NB4 (cell line): ENCODE measurements around the gene FZD1.

Experiments used
- DNase-seq: peaks from one replicate; pipeline ENCODE4 v3.0.0; 2010; ENCODE audit warnings: low read depth
- H3K4me3 ChIP-seq: one replicate; pipeline ENCODE4 v1.5.1; 2011; ENCODE audit warnings: mild to moderate bottlenecking, low read depth, low read length, moderate library complexity
- CTCF ChIP-seq: IDR thresholded peaks from one replicate; pipeline ENCODE4 v1.5.1; 2012; ENCODE audit warnings: low read depth, low read length
- MAX ChIP-seq: IDR thresholded peaks from 2 replicates; pipeline ENCODE4 v1.6.1; 2011; ENCODE audit warnings: low read depth, low read length
- MYC ChIP-seq: IDR thresholded peaks from 2 replicates; pipeline ENCODE4 v1.6.1; 2011; ENCODE audit warnings: low read depth, low read length
- POLR2A ChIP-seq: IDR thresholded peaks from 2 replicates; pipeline ENCODE4 v1.6.1; 2011; ENCODE audit warnings: mild to moderate bottlenecking; ENCODE audit not compliant: insufficient read length; ENCODE audit errors: extremely low read depth

The FZD1 gene

DNA sequence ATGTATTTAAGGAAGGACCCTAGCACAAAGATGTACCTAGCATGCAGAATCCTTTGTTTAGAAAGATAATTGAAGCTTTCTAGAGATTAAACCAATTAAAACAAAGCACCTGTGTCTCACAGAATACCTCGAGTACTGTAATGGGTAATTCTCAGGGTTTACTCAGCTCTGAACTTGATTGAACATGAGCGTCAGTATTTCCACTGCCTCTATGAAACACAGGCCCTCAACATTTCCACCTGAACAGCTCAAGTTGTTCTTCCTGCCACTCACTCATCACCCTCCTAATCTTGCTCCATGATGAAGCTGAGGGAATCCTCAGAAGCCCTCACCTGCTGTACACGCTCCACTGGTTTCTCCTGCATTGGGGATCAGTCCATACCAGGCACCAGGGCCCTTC, 33.7 kb upstream of the FZD1 start:
- TF ChIP-seq CTCF: no peak
- no peak for TF ChIP-seq MYC
- no peak for TF ChIP-seq POLR2A
- TF ChIP-seq MAX: no peak
- no peak for DNase-seq

DNA sequence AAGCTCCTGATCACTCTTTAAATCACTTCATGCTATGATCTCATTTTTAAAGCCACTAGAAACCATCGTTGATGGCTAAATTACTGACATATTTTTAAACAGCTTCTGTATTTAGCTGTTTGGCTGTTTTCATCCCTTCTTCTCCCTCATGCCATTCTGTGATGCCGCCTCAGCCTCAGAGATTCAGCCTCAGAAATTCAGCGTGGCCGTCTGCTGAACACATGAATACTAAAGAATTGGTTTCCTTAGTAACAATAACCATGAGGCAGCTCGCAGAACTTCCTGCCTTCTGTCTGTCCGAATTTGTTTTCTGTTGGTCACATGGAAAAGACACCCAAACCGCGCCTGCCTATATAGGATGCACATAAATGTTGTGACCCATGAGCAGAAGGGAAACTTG, 31.0 kb upstream of the FZD1 start:
- no peak overlapping the region for H3K4me3 ChIP-seq
- no peak for TF ChIP-seq CTCF
- no peak for TF ChIP-seq POLR2A
- no peak for TF ChIP-seq MYC
- TF ChIP-seq MAX: no peak
- DNase-seq: no peak

More for the DNA sequence above, 33.7 kb upstream of the FZD1 start:
- H3K4me3 ChIP-seq: no peak overlapping the region

DNA sequence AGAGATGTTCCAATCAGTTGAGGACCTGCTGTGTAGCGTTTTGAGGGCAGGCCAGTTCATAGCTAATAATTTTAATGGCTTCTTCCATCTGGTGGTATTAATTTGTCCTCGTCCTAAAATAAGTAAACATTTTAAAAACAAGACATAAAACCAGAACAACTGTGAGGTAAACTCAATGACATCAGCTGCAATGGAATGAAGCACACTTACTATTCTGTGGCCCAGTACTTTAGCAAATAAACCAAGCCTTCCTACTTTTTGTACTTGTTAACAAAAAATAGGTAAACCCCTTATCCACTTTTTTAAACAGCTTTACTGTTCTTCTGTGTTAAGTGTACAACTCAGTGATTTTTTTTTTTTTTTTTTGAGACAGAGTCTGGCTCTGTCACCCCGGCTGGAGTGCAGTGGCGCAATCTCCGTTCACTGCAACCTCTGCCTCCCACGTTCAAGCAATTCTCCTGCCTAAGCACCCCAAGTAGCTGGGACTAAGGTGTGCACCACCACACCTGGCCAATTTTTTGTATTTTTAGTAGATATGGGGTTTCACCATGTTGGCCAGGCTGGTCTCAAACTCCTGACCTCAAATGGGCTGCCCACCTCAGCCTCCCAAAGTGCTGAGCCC, 28.9 kb upstream of the FZD1 start:
- DNase-seq: no peak
- TF ChIP-seq CTCF: no peak
- TF ChIP-seq MYC: no peak
- no peak for TF ChIP-seq POLR2A
- H3K4me3 ChIP-seq: no peak overlapping the region

GRCh38 chr7:91239171-91239604, 25.0 kb upstream of the FZD1 start:
- DNase-seq: peak; percentile 77
- H3K4me3 ChIP-seq: no peak overlapping the region
- TF ChIP-seq CTCF: no peak
- no peak for TF ChIP-seq MYC
- TF ChIP-seq POLR2A: no peak
- no peak for TF ChIP-seq MAX

- no peak overlapping the region for H3K4me3 ChIP-seq
- DNase-seq: no peak
- no peak for TF ChIP-seq MAX
- no peak for TF ChIP-seq POLR2A
- no peak for TF ChIP-seq MYC
- TF ChIP-seq CTCF: no peak
These were observed 24.5 kb upstream of the FZD1 start for GRCh38 chr7:91239772-91240171.

GRCh38 chr7:91240376-91240941, 23.8 kb upstream of the FZD1 start:
- DNase-seq: peak; percentile 67
- H3K4me3 ChIP-seq: no peak overlapping the region
- TF ChIP-seq POLR2A (no peak), MYC (peak; percentile 55; the same call in 1 of the 2 replicates)
